GM23338 (cell line): Measurements from ENCODE around the gene ACTL6B. TPM values are rescaled to one million over a fixed set of nuclear protein-coding genes. Genes with fewer than 3 reads are reported as not detected.

Experiments
- ATAC-seq: fragments of 200-7000 bp; cut with Tn5 transposase; 3 replicates; pipeline ENCODE4 v1.9.1; 2020
- DNase-seq: peaks from one replicate; pipeline ENCODE4 v3.0.0-alpha.2; 2015; ENCODE audit warnings: low spot score
- H2AFZ ChIP-seq: fragments of 200-600 bp; sonication (generic); 2 replicates; pipeline ENCODE4 v1.8.0; 2016; ENCODE audit warnings: antibody characterized with exemption, mild to moderate bottlenecking, moderate library complexity
- H3F3A ChIP-seq: fragments of 200-600 bp; sonication (generic); replicated peaks from 2 replicates; pipeline ENCODE4 v1.8.0; 2017; ENCODE audit warnings: antibody characterized with exemption, mixed run types, low read depth
- H3K27ac ChIP-seq: fragments of 200-600 bp; sonication (generic); 2 replicates; pipeline ENCODE4 v1.6.1; 2016; ENCODE audit warnings: low read depth
- H3K27me3 ChIP-seq: fragments of 200-600 bp; sonication (generic); 2 replicates; pipeline ENCODE4 v1.8.0; 2016; ENCODE audit warnings: mild to moderate bottlenecking, mixed run types, moderate library complexity; ENCODE audit not compliant: insufficient read depth
- H3K36me3 ChIP-seq: fragments of 200-600 bp; sonication (generic); 2 replicates; pipeline ENCODE4 v1.8.0; 2016; ENCODE audit warnings: mild to moderate bottlenecking; ENCODE audit not compliant: insufficient read depth
- H3K4me1 ChIP-seq: fragments of 200-600 bp; sonication (generic); 2 replicates; pipeline ENCODE4 v1.8.0; 2016; ENCODE audit warnings: mild to moderate bottlenecking, moderate library complexity; ENCODE audit not compliant: insufficient read depth
- H3K4me2 ChIP-seq: fragments of 200-600 bp; sonication (generic); 2 replicates; pipeline ENCODE4 v1.7.1; 2017; ENCODE audit warnings: mixed run types
- H3K4me3 ChIP-seq: fragments of 200-600 bp; sonication (generic); 2 replicates; pipeline ENCODE4 v1.6.1; 2016; ENCODE audit warnings: mixed run types
- H3K79me2 ChIP-seq: fragments of 200-600 bp; sonication (generic); replicated peaks from 2 replicates; pipeline ENCODE4 v1.8.0; 2017; ENCODE audit warnings: mild to moderate bottlenecking; ENCODE audit not compliant: insufficient read depth
- H3K9me2 ChIP-seq: fragments of 200-600 bp; sonication (generic); 2 replicates; pipeline ENCODE4 v1.8.0; 2017; ENCODE audit not compliant: insufficient read depth
- H4K20me1 ChIP-seq: fragments of 200-600 bp; sonication (generic); replicated peaks from 2 replicates; pipeline ENCODE4 v1.8.0; 2017; ENCODE audit warnings: mild to moderate bottlenecking; ENCODE audit not compliant: insufficient read depth
- H3K27ac Mint-ChIP-seq: 2 replicates; pipeline ENCODE4 v1.8.0; 2020; ENCODE audit warnings: inconsistent platforms, mild to moderate bottlenecking, moderate library complexity, mixed read lengths
- H3K27me3 Mint-ChIP-seq: 3 replicates; pipeline ENCODE4 v1.8.0; 2022; ENCODE audit warnings: low read depth, mild to moderate bottlenecking, moderate library complexity, mixed read lengths, inconsistent platforms; ENCODE audit not compliant: insufficient read depth, poor library complexity
- H3K36me3 Mint-ChIP-seq: 3 replicates; pipeline ENCODE4 v1.8.0; 2021; ENCODE audit warnings: low read depth, mild to moderate bottlenecking, inconsistent platforms, moderate library complexity, mixed read lengths
- H3K4me1 Mint-ChIP-seq: 3 replicates; pipeline ENCODE4 v1.8.0; 2020; ENCODE audit warnings: mild to moderate bottlenecking, inconsistent platforms, mixed read lengths
- H3K4me3 Mint-ChIP-seq: 3 replicates; pipeline ENCODE4 v1.8.0; 2021; ENCODE audit warnings: moderate library complexity, mild to moderate bottlenecking, inconsistent platforms, mixed read lengths
- H3K9me3 Mint-ChIP-seq: 3 replicates; pipeline ENCODE4 v1.8.0; 2020; ENCODE audit warnings: moderate library complexity, mild to moderate bottlenecking, inconsistent platforms, mixed read lengths
- CREB1 ChIP-seq: fragments of 250-450 bp; sonication (Bioruptor Pico); IDR thresholded peaks from 2 replicates; pipeline ENCODE4 v1.5.0; 2020; ENCODE audit warnings: low read depth, mild to moderate bottlenecking, moderate library complexity
- ETS1 ChIP-seq: IDR thresholded peaks from 2 replicates; pipeline ENCODE4 v1.6.1; 2016; ENCODE audit warnings: antibody characterized with exemption
- EZH2 ChIP-seq: fragments of 200-600 bp; sonication (generic); IDR thresholded peaks from one replicate; pipeline ENCODE4 v1.8.0; 2017; ENCODE audit warnings: antibody characterized with exemption, mild to moderate bottlenecking, low read depth; ENCODE audit not compliant: unreplicated experiment
- EZH2phosphoT487 ChIP-seq: fragments of 200-600 bp; sonication (generic); IDR thresholded peaks from one replicate; pipeline ENCODE4 v1.8.1; 2018; ENCODE audit warnings: antibody characterized with exemption; ENCODE audit not compliant: unreplicated experiment
- JUNB ChIP-seq: IDR thresholded peaks from one replicate; pipeline ENCODE4 v1.6.1; 2016; ENCODE audit warnings: antibody characterized with exemption; ENCODE audit not compliant: unreplicated experiment
- NANOG ChIP-seq: IDR thresholded peaks from 2 replicates; pipeline ENCODE4 v1.6.1; 2016; ENCODE audit warnings: antibody characterized with exemption, borderline replicate concordance
- POLR2AphosphoS5 ChIP-seq: IDR thresholded peaks from 2 replicates; pipeline ENCODE4 v1.6.1; 2016; ENCODE audit warnings: antibody characterized with exemption, low read depth
- STAT1 ChIP-seq: IDR thresholded peaks from one replicate; pipeline ENCODE4 v1.6.1; 2016; ENCODE audit warnings: antibody characterized with exemption; ENCODE audit not compliant: unreplicated experiment
- ZNF114 ChIP-seq: fragments of 250-450 bp; sonication (Bioruptor Pico); IDR thresholded peaks from 2 replicates; pipeline ENCODE4 v1.5.0; 2020; ENCODE audit warnings: mild to moderate bottlenecking, moderate library complexity
- ZNF331 ChIP-seq: fragments of 250-450 bp; sonication (Bioruptor Pico); IDR thresholded peaks from 2 replicates; pipeline ENCODE4 v1.5.0; 2020; ENCODE audit warnings: low read depth, mild to moderate bottlenecking, moderate library complexity
- polyA plus RNA-seq: library from polyadenylated mRNA; unstranded; fragments of >200 nt; fragmentation: Nextera tagmentation; extraction: Ambion mirVana; gene quantifications from 2 replicates; pipeline ENCODE4 v1.2.1, GENCODE V29; 2016
- total RNA-seq: library from RNA; depleted of rRNA; stranded (reverse); fragments of >200 nt; shearing (Covaris generic); gene quantifications from 2 replicates; pipeline ENCODE4 v1.2.3, GENCODE V29; 2014
- TF ChIP-seq, protein P1 (sequence below): fragments of 250-450 bp; sonication (Bioruptor Pico); IDR thresholded peaks from 2 replicates; pipeline ENCODE4 v1.5.0; 2020; ENCODE audit warnings: mild to moderate bottlenecking, moderate library complexity
- TF ChIP-seq, protein P2 (sequence below), 2 experiments: fragments of 200-600 bp in 1 of 2; sonication (generic) in 1 of 2; conservative IDR thresholded peaks; 2 replicates each; pipeline versions ENCODE4 v1.5.1 to v1.6.1; 2016 to 2017; ENCODE audit warnings: antibody characterized with exemption in 2 of 2, low read depth in 2 of 2, mild to moderate bottlenecking in 2 of 2, moderate library complexity in 1 of 2
- TF ChIP-seq, protein P3 (sequence below): IDR thresholded peaks from one replicate; pipeline ENCODE4 v1.6.1; 2018; ENCODE audit warnings: antibody characterized with exemption; ENCODE audit not compliant: unreplicated experiment

ACTL6B gene
- total and polyA plus RNA-seq, 2 experiments from 2014 or later: 0.69 to 2.5 TPM

- peaks cover 15% of the 10 kb centered on the region for H3K4me1 ChIP-seq
- no peak overlapping the region for H3K27ac ChIP-seq
- Mint-ChIP-seq H3K36me3 (peaks cover 63% of the 10 kb centered on the region), H3K27me3 (peaks cover 17% of the 10 kb centered on the region), H3K27ac (no peak overlapping the region), H3K4me1 (peaks cover 23% of the 10 kb centered on the region), H3K9me3 (no peaks in the 10 kb centered on the region), H3K4me3 (no peak overlapping the region)
- no peaks in the 10 kb centered on the region for H3K27me3 ChIP-seq
- no peak overlapping the region for H3K4me3 ChIP-seq
- DNase-seq (no peak), ATAC-seq (no peak)
- no peak overlapping the region for H2AFZ ChIP-seq
- TF ChIP-seq ZNF114 (CRISPR knock-in tag) (no peak), ETS1 (no peak), ZNF331 (CRISPR knock-in tag) (no peak), EZH2 (no peak), EZH2phosphoT487 (no peak), CREB1 (CRISPR knock-in tag) (no peak), STAT1 (no peak), POLR2AphosphoS5 (no peak), NANOG (no peak), JUNB (no peak)
- TF ChIP-seq, protein P1, sequence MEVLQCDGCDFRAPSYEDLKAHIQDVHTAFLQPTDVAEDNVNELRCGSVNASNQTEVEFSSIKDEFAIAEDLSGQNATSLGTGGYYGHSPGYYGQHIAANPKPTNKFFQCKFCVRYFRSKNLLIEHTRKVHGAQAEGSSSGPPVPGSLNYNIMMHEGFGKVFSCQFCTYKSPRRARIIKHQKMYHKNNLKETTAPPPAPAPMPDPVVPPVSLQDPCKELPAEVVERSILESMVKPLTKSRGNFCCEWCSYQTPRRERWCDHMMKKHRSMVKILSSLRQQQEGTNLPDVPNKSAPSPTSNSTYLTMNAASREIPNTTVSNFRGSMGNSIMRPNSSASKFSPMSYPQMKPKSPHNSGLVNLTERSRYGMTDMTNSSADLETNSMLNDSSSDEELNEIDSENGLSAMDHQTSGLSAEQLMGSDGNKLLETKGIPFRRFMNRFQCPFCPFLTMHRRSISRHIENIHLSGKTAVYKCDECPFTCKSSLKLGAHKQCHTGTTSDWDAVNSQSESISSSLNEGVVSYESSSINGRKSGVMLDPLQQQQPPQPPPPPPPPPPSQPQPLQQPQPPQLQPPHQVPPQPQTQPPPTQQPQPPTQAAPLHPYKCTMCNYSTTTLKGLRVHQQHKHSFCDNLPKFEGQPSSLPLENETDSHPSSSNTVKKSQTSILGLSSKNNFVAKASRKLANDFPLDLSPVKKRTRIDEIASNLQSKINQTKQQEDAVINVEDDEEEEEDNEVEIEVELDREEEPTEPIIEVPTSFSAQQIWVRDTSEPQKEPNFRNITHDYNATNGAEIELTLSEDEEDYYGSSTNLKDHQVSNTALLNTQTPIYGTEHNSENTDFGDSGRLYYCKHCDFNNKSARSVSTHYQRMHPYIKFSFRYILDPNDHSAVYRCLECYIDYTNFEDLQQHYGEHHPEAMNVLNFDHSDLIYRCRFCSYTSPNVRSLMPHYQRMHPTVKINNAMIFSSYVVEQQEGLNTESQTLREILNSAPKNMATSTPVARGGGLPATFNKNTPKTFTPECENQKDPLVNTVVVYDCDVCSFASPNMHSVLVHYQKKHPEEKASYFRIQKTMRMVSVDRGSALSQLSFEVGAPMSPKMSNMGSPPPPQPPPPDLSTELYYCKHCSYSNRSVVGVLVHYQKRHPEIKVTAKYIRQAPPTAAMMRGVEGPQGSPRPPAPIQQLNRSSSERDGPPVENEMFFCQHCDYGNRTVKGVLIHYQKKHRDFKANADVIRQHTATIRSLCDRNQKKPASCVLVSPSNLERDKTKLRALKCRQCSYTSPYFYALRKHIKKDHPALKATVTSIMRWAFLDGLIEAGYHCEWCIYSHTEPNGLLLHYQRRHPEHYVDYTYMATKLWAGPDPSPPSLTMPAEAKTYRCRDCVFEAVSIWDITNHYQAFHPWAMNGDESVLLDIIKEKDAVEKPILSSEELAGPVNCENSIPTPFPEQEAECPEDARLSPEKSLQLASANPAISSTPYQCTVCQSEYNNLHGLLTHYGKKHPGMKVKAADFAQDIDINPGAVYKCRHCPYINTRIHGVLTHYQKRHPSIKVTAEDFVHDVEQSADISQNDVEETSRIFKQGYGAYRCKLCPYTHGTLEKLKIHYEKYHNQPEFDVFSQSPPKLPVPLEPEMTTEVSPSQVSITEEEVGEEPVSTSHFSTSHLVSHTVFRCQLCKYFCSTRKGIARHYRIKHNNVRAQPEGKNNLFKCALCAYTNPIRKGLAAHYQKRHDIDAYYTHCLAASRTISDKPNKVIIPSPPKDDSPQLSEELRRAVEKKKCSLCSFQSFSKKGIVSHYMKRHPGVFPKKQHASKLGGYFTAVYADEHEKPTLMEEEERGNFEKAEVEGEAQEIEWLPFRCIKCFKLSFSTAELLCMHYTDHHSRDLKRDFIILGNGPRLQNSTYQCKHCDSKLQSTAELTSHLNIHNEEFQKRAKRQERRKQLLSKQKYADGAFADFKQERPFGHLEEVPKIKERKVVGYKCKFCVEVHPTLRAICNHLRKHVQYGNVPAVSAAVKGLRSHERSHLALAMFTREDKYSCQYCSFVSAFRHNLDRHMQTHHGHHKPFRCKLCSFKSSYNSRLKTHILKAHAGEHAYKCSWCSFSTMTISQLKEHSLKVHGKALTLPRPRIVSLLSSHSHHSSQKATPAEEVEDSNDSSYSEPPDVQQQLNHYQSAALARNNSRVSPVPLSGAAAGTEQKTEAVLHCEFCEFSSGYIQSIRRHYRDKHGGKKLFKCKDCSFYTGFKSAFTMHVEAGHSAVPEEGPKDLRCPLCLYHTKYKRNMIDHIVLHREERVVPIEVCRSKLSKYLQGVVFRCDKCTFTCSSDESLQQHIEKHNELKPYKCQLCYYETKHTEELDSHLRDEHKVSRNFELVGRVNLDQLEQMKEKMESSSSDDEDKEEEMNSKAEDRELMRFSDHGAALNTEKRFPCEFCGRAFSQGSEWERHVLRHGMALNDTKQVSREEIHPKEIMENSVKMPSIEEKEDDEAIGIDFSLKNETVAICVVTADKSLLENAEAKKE (CRISPR knock-in tag): no peak
- TF ChIP-seq, protein P2, sequence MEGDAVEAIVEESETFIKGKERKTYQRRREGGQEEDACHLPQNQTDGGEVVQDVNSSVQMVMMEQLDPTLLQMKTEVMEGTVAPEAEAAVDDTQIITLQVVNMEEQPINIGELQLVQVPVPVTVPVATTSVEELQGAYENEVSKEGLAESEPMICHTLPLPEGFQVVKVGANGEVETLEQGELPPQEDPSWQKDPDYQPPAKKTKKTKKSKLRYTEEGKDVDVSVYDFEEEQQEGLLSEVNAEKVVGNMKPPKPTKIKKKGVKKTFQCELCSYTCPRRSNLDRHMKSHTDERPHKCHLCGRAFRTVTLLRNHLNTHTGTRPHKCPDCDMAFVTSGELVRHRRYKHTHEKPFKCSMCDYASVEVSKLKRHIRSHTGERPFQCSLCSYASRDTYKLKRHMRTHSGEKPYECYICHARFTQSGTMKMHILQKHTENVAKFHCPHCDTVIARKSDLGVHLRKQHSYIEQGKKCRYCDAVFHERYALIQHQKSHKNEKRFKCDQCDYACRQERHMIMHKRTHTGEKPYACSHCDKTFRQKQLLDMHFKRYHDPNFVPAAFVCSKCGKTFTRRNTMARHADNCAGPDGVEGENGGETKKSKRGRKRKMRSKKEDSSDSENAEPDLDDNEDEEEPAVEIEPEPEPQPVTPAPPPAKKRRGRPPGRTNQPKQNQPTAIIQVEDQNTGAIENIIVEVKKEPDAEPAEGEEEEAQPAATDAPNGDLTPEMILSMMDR (conservative IDR thresholded peaks at IDR 0.05; ENCODE audit: low read depth in 2 of 2): no peak
- TF ChIP-seq, protein P3, sequence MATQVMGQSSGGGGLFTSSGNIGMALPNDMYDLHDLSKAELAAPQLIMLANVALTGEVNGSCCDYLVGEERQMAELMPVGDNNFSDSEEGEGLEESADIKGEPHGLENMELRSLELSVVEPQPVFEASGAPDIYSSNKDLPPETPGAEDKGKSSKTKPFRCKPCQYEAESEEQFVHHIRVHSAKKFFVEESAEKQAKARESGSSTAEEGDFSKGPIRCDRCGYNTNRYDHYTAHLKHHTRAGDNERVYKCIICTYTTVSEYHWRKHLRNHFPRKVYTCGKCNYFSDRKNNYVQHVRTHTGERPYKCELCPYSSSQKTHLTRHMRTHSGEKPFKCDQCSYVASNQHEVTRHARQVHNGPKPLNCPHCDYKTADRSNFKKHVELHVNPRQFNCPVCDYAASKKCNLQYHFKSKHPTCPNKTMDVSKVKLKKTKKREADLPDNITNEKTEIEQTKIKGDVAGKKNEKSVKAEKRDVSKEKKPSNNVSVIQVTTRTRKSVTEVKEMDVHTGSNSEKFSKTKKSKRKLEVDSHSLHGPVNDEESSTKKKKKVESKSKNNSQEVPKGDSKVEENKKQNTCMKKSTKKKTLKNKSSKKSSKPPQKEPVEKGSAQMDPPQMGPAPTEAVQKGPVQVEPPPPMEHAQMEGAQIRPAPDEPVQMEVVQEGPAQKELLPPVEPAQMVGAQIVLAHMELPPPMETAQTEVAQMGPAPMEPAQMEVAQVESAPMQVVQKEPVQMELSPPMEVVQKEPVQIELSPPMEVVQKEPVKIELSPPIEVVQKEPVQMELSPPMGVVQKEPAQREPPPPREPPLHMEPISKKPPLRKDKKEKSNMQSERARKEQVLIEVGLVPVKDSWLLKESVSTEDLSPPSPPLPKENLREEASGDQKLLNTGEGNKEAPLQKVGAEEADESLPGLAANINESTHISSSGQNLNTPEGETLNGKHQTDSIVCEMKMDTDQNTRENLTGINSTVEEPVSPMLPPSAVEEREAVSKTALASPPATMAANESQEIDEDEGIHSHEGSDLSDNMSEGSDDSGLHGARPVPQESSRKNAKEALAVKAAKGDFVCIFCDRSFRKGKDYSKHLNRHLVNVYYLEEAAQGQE: no peak
- peaks cover 19% of the 10 kb centered on the region; the same call in 1 of the 2 replicates for H3F3A ChIP-seq
- peaks cover 9% of the 10 kb centered on the region for H3K36me3 ChIP-seq
- no peak overlapping the region for H3K4me2 ChIP-seq
- no peaks in the 10 kb centered on the region for H3K9me2 ChIP-seq
- H4K20me1 ChIP-seq: peaks cover 33% of the 10 kb centered on the region
- H3K79me2 ChIP-seq: peaks cover 45% of the 10 kb centered on the region
These were observed 31.0 kb upstream of the ACTL6B start for GRCh38 chr7:100687261-100687660.
